Measurements from ENCODE around the gene TNS3. TPM values are rescaled to one million over a fixed set of nuclear protein-coding genes. Genes with fewer than 3 reads are reported as not detected.

TNS3 gene
- total and polyA plus RNA-seq, 3 experiments from 2014 or later: 1.4 to 1.5 TPM; not detected in 1

- Mint-ChIP-seq H3K36me3 (no peaks in the 10 kb centered on the region), H3K27me3 (peaks cover 0 to 2% of the 10 kb centered on the region in 2 donors), H3K27ac (no peak overlapping the region), H3K4me3 (no peak overlapping the region), H3K4me1 (no peaks in the 10 kb centered on the region), H3K9me3 (no peaks in the 10 kb centered on the region)
- Histone ChIP-seq H3K27me3 (ENCODE audit: insufficient read depth, low read length, poor library complexity, severe bottlenecking) (no peaks in the 10 kb centered on the region), H3K9me3 (ENCODE audit: low read length) (no peaks in the 10 kb centered on the region), H3K27ac (ENCODE audit: low read depth, low read length) (no peak overlapping the region), H3K36me3 (ENCODE audit: insufficient read depth, low read length) (no peaks in the 10 kb centered on the region), H3K4me1 (ENCODE audit: insufficient read depth, low read length) (no peaks in the 10 kb centered on the region), H3K4me3 (ENCODE audit: low read length) (no peak overlapping the region)
- ChIA-PET CTCF (no interaction called here), POLR2A (no interaction called here)
- no peak for DNase-seq
These were observed 153.7 kb downstream of the TNS3 start for GRCh38 chr7:47428052-47428767.

- H3K36me3 Mint-ChIP-seq: no peaks in the 10 kb centered on the region
- no peak overlapping the region for H3K27ac Mint-ChIP-seq
- H3K36me3 ChIP-seq (ENCODE audit: insufficient read depth, low read length): no peaks in the 10 kb centered on the region
- H3K4me3 ChIP-seq (ENCODE audit: low read length): no peak overlapping the region
- ChIA-PET POLR2A (no interaction called here), CTCF (no interaction called here)
- no peak overlapping the region for H3K27ac ChIP-seq (ENCODE audit: low read depth, low read length)
- H3K4me1 Mint-ChIP-seq: no peaks in the 10 kb centered on the region
- H3K4me3 Mint-ChIP-seq: no peak overlapping the region
- H3K9me3 ChIP-seq (ENCODE audit: low read length): no peaks in the 10 kb centered on the region
- peaks cover 0 to 2% of the 10 kb centered on the region in 2 donors for H3K27me3 Mint-ChIP-seq
- no peaks in the 10 kb centered on the region for H3K27me3 ChIP-seq (ENCODE audit: insufficient read depth, low read length, poor library complexity, severe bottlenecking)
- no peaks in the 10 kb centered on the region for H3K4me1 ChIP-seq (ENCODE audit: insufficient read depth, low read length)
- DNase-seq: no peak
- peaks cover 0 to under 1% (median 0%) of the 10 kb centered on the region in 5 donors for H3K9me3 Mint-ChIP-seq
These were observed 154.8 kb downstream of the TNS3 start for GRCh38 chr7:47427051-47427643.

- H3K9me3 ChIP-seq (ENCODE audit: low read length): no peaks in the 10 kb centered on the region
- Mint-ChIP-seq H3K27me3 (no peaks in the 10 kb centered on the region), H3K36me3 (no peaks in the 10 kb centered on the region), H3K4me1 (no peaks in the 10 kb centered on the region), H3K27ac (no peak overlapping the region), H3K4me3 (no peak overlapping the region), H3K9me3 (peaks cover 0 to 8% (median 6%) of the 10 kb centered on the region in 5 donors)
- H3K4me3 ChIP-seq (ENCODE audit: low read length): no peak overlapping the region
- H3K27me3 ChIP-seq (ENCODE audit: insufficient read depth, low read length, poor library complexity, severe bottlenecking): no peaks in the 10 kb centered on the region
- ChIA-PET CTCF (no interaction called here), POLR2A (no interaction called here)
- H3K4me1 ChIP-seq (ENCODE audit: insufficient read depth, low read length): no peaks in the 10 kb centered on the region
- no peak for DNase-seq
- H3K36me3 ChIP-seq (ENCODE audit: insufficient read depth, low read length): no peaks in the 10 kb centered on the region
- H3K27ac ChIP-seq (ENCODE audit: low read depth, low read length): no peak overlapping the region
These were observed 157.4 kb downstream of the TNS3 start for GRCh38 chr7:47424523-47424922.

GRCh38 chr7:47423196-47423595 lies 158.7 kb downstream of the TNS3 start:
- H3K4me3 Mint-ChIP-seq: no peak overlapping the region
- Histone ChIP-seq H3K4me1 (ENCODE audit: insufficient read depth, low read length) (no peaks in the 10 kb centered on the region), H3K27ac (ENCODE audit: low read depth, low read length) (no peak overlapping the region), H3K9me3 (ENCODE audit: low read length) (no peaks in the 10 kb centered on the region), H3K4me3 (ENCODE audit: low read length) (no peak overlapping the region), H3K27me3 (ENCODE audit: insufficient read depth, low read length, poor library complexity, severe bottlenecking) (no peaks in the 10 kb centered on the region), H3K36me3 (ENCODE audit: insufficient read depth, low read length) (no peaks in the 10 kb centered on the region)
- H3K27me3 Mint-ChIP-seq: no peaks in the 10 kb centered on the region
- POLR2A ChIA-PET: no interaction called here
- H3K4me1 Mint-ChIP-seq: no peaks in the 10 kb centered on the region
- peaks cover 0 to 8% (median 7%) of the 10 kb centered on the region in 5 donors for H3K9me3 Mint-ChIP-seq
- no peaks in the 10 kb centered on the region for H3K36me3 Mint-ChIP-seq
- no peak for DNase-seq
- CTCF ChIA-PET: no interaction called here
- no peak overlapping the region for H3K27ac Mint-ChIP-seq

GRCh38 chr7:47422611-47423010 lies 159.3 kb downstream of the TNS3 start:
- POLR2A ChIA-PET: no interaction called here
- H3K4me3 ChIP-seq (ENCODE audit: low read length): no peak overlapping the region
- H3K9me3 ChIP-seq (ENCODE audit: low read length): no peaks in the 10 kb centered on the region
- H3K4me1 ChIP-seq (ENCODE audit: insufficient read depth, low read length): no peaks in the 10 kb centered on the region
- no peak overlapping the region for H3K27ac ChIP-seq (ENCODE audit: low read depth, low read length)
- Mint-ChIP-seq H3K36me3 (no peaks in the 10 kb centered on the region), H3K9me3 (peaks cover 0 to 8% (median 7%) of the 10 kb centered on the region in 5 donors), H3K4me1 (no peaks in the 10 kb centered on the region), H3K27me3 (no peaks in the 10 kb centered on the region), H3K27ac (no peak overlapping the region), H3K4me3 (no peak overlapping the region)
- CTCF ChIA-PET: no interaction called here
- H3K27me3 ChIP-seq (ENCODE audit: insufficient read depth, low read length, poor library complexity, severe bottlenecking): no peaks in the 10 kb centered on the region
- H3K36me3 ChIP-seq (ENCODE audit: insufficient read depth, low read length): no peaks in the 10 kb centered on the region
- DNase-seq: no peak

GRCh38 chr7:47421456-47421855 lies 160.5 kb downstream of the TNS3 start:
- POLR2A ChIA-PET: no interaction called here
- H3K9me3 Mint-ChIP-seq: peaks cover 0 to 8% (median 7%) of the 10 kb centered on the region in 5 donors
- no peaks in the 10 kb centered on the region for H3K36me3 Mint-ChIP-seq
- CTCF ChIA-PET: no interaction called here
- Histone ChIP-seq H3K9me3 (ENCODE audit: low read length) (no peaks in the 10 kb centered on the region), H3K27ac (ENCODE audit: low read depth, low read length) (no peak overlapping the region), H3K36me3 (ENCODE audit: insufficient read depth, low read length) (no peaks in the 10 kb centered on the region), H3K4me3 (ENCODE audit: low read length) (no peak overlapping the region), H3K27me3 (ENCODE audit: insufficient read depth, low read length, poor library complexity, severe bottlenecking) (no peaks in the 10 kb centered on the region), H3K4me1 (ENCODE audit: insufficient read depth, low read length) (no peaks in the 10 kb centered on the region)
- H3K27ac Mint-ChIP-seq: no peak overlapping the region
- H3K27me3 Mint-ChIP-seq: no peaks in the 10 kb centered on the region
- no peaks in the 10 kb centered on the region for H3K4me1 Mint-ChIP-seq
- DNase-seq: no peak
- no peak overlapping the region for H3K4me3 Mint-ChIP-seq

- Mint-ChIP-seq H3K4me3 (no peak overlapping the region), H3K4me1 (no peaks in the 10 kb centered on the region), H3K27ac (no peak overlapping the region), H3K27me3 (no peaks in the 10 kb centered on the region), H3K36me3 (no peaks in the 10 kb centered on the region), H3K9me3 (peaks cover 0 to 10% (median 7%) of the 10 kb centered on the region in 5 donors)
- no peaks in the 10 kb centered on the region for H3K9me3 ChIP-seq (ENCODE audit: low read length)
- H3K4me3 ChIP-seq (ENCODE audit: low read length): no peak overlapping the region
- DNase-seq: no peak
- no peak overlapping the region for H3K27ac ChIP-seq (ENCODE audit: low read depth, low read length)
- no peaks in the 10 kb centered on the region for H3K27me3 ChIP-seq (ENCODE audit: insufficient read depth, low read length, poor library complexity, severe bottlenecking)
- no peaks in the 10 kb centered on the region for H3K36me3 ChIP-seq (ENCODE audit: insufficient read depth, low read length)
- H3K4me1 ChIP-seq (ENCODE audit: insufficient read depth, low read length): no peaks in the 10 kb centered on the region
- CTCF ChIA-PET: no interaction called here
- POLR2A ChIA-PET: no interaction called here
These were observed 161.7 kb downstream of the TNS3 start for GRCh38 chr7:47420122-47420780.

GRCh38 chr7:47419471-47419870 lies 162.4 kb downstream of the TNS3 start:
- Histone ChIP-seq H3K27me3 (ENCODE audit: insufficient read depth, low read length, poor library complexity, severe bottlenecking) (no peaks in the 10 kb centered on the region), H3K9me3 (ENCODE audit: low read length) (no peaks in the 10 kb centered on the region), H3K4me1 (ENCODE audit: insufficient read depth, low read length) (no peaks in the 10 kb centered on the region), H3K36me3 (ENCODE audit: insufficient read depth, low read length) (no peaks in the 10 kb centered on the region), H3K27ac (ENCODE audit: low read depth, low read length) (no peak overlapping the region), H3K4me3 (ENCODE audit: low read length) (no peak overlapping the region)
- Mint-ChIP-seq H3K27ac (no peak overlapping the region), H3K36me3 (no peaks in the 10 kb centered on the region), H3K27me3 (no peaks in the 10 kb centered on the region), H3K4me3 (no peak overlapping the region), H3K9me3 (peaks cover 0 to 10% (median 7%) of the 10 kb centered on the region in 5 donors), H3K4me1 (no peaks in the 10 kb centered on the region)
- CTCF ChIA-PET: no interaction called here
- no peak for DNase-seq
- POLR2A ChIA-PET: no interaction called here

All from CD8-positive, alpha-beta memory T cell (primary cell).